Large intestine (tissue), 3 donors: ENCODE data around the gene PDGFA. TPM values are rescaled to one million over a fixed set of nuclear protein-coding genes. Genes with fewer than 3 reads are reported as not detected.
A peak's percentile ranks its signal among the peaks of the same experiment; 100 is the strongest.

ENCODE experiments used
- DNase-seq, 2 donors: peaks; one replicate each; pipeline versions ENCODE4 v3.0.0 to v3.0.0-alpha.2; 2013
- H3K27ac ChIP-seq: one replicate; pipeline ENCODE4 v1.5.1; 2013; ENCODE audit warnings: low read length
- H3K27me3 ChIP-seq: 2 replicates; pipeline ENCODE4 v1.6.1; 2013; ENCODE audit warnings: low read length; ENCODE audit not compliant: control insufficient read depth, insufficient read depth
- H3K36me3 ChIP-seq: 2 replicates; pipeline ENCODE4 v1.6.1; 2013; ENCODE audit warnings: low read length; ENCODE audit not compliant: control insufficient read depth, insufficient read depth
- H3K4me1 ChIP-seq: one replicate; pipeline ENCODE4 v1.6.1; 2013; ENCODE audit warnings: low read length; ENCODE audit not compliant: control insufficient read depth, insufficient read depth
- H3K4me3 ChIP-seq: one replicate; pipeline ENCODE4 v1.5.1; 2013; ENCODE audit warnings: low read length
- H3K9me3 ChIP-seq: one replicate; pipeline ENCODE4 v1.6.1; 2013; ENCODE audit warnings: mild to moderate bottlenecking, low read depth, low read length, moderate library complexity; ENCODE audit not compliant: control insufficient read depth
- WGBS: methylation state at CpG from one replicate; pipeline ENCODE4 v1.1.5; 2013; ENCODE audit warnings: low lambda C conversion rate; ENCODE audit not compliant: insufficient coverage; 5-methylcytosine and 5-hydroxymethylcytosine counted together
- polyA plus RNA-seq: library from polyadenylated mRNA; unstranded; fragments of 120-200 nt; gene quantifications from one replicate; pipeline ENCODE4 v1.2.1, GENCODE V29; 2013

PDGFA gene
- polyA plus RNA-seq, 1 donor: 104 TPM

- DNase-seq: no peak
- no peaks in the 10 kb centered on the region for H3K27me3 ChIP-seq
- peaks cover 6% of the 10 kb centered on the region for H3K36me3 ChIP-seq
- peaks cover 3% of the 10 kb centered on the region for H3K9me3 ChIP-seq
- peaks cover 13% of the 10 kb centered on the region for H3K4me1 ChIP-seq
- no peak overlapping the region for H3K27ac ChIP-seq
- no CpG with 5 or more reads among the region's 7 CpGs for WGBS
- no peak overlapping the region for H3K4me3 ChIP-seq
Observed at GRCh38 chr7:562374-562675, 42.7 kb upstream of the PDGFA start.

GRCh38 chr7:561631-562373 is 42.2 kb upstream of the PDGFA start:
- H3K4me1 ChIP-seq: peaks cover 13% of the 10 kb centered on the region
- peaks cover 8% of the 10 kb centered on the region for H3K9me3 ChIP-seq
- peaks cover 6% of the 10 kb centered on the region for H3K36me3 ChIP-seq
- DNase-seq: peak; percentile 37 to 56
- H3K27me3 ChIP-seq: no peaks in the 10 kb centered on the region
- H3K27ac ChIP-seq: no peak overlapping the region
- no peak overlapping the region for H3K4me3 ChIP-seq
- no CpG with 5 or more reads among the region's 44 CpGs for WGBS

GRCh38 chr7:560966-561630 is 41.5 kb upstream of the PDGFA start:
- WGBS: 67% methylated on average over 1 of the region's 21 CpGs
- Histone ChIP-seq H3K4me1 (peaks cover 13% of the 10 kb centered on the region), H3K9me3 (peaks cover 9% of the 10 kb centered on the region), H3K27ac (no peak overlapping the region), H3K4me3 (no peak overlapping the region), H3K36me3 (peaks cover 6% of the 10 kb centered on the region), H3K27me3 (no peaks in the 10 kb centered on the region)
- DNase-seq: no peak

- H3K27ac ChIP-seq: no peak overlapping the region
- peaks cover 13% of the 10 kb centered on the region for H3K4me1 ChIP-seq
- DNase-seq: no peak
- H3K9me3 ChIP-seq: peaks cover 11% of the 10 kb centered on the region
- no CpG with 5 or more reads among the region's 21 CpGs for WGBS
- peaks cover 7% of the 10 kb centered on the region for H3K36me3 ChIP-seq
- no peaks in the 10 kb centered on the region for H3K27me3 ChIP-seq
- no peak overlapping the region for H3K4me3 ChIP-seq
Observed at GRCh38 chr7:559396-559705, 39.7 kb upstream of the PDGFA start.

- DNase-seq: no peak
- Histone ChIP-seq H3K9me3 (peaks cover 11% of the 10 kb centered on the region), H3K4me3 (no peak overlapping the region), H3K4me1 (peaks cover 29% of the 10 kb centered on the region), H3K27me3 (no peaks in the 10 kb centered on the region), H3K36me3 (peaks cover 7% of the 10 kb centered on the region), H3K27ac (no peak overlapping the region)
- no CpG with 5 or more reads among the region's 12 CpGs for WGBS
Observed at GRCh38 chr7:557558-557881, 37.9 kb upstream of the PDGFA start.

GRCh38 chr7:556837-557557 is 37.4 kb upstream of the PDGFA start:
- H3K27ac ChIP-seq: no peak overlapping the region
- peaks cover 7% of the 10 kb centered on the region for H3K36me3 ChIP-seq
- no peak overlapping the region for H3K4me3 ChIP-seq
- H3K9me3 ChIP-seq: peaks cover 11% of the 10 kb centered on the region
- no peak for DNase-seq
- WGBS: no CpG with 5 or more reads among the region's 32 CpGs
- H3K27me3 ChIP-seq: no peaks in the 10 kb centered on the region
- peaks cover 31% of the 10 kb centered on the region for H3K4me1 ChIP-seq

- peaks cover 11% of the 10 kb centered on the region for H3K9me3 ChIP-seq
- H3K36me3 ChIP-seq: peaks cover 7% of the 10 kb centered on the region
- H3K4me1 ChIP-seq: peaks cover 24% of the 10 kb centered on the region
- WGBS: no CpG with 5 or more reads among the region's 30 CpGs
- no peaks in the 10 kb centered on the region for H3K27me3 ChIP-seq
- H3K4me3 ChIP-seq: no peak overlapping the region
- H3K27ac ChIP-seq: no peak overlapping the region
- DNase-seq: no peak
Observed at GRCh38 chr7:556291-556826, 36.7 kb upstream of the PDGFA start.

GRCh38 chr7:555551-556160 is 36.0 kb upstream of the PDGFA start:
- Histone ChIP-seq H3K27ac (no peak overlapping the region), H3K9me3 (peaks cover 15% of the 10 kb centered on the region), H3K4me1 (peaks cover 18% of the 10 kb centered on the region), H3K36me3 (peaks cover 10% of the 10 kb centered on the region), H3K4me3 (no peak overlapping the region), H3K27me3 (no peaks in the 10 kb centered on the region)
- no CpG with 5 or more reads among the region's 18 CpGs for WGBS
- no peak for DNase-seq

- Histone ChIP-seq H3K9me3 (peaks cover 20% of the 10 kb centered on the region), H3K27ac (peak overlapping the region; percentile 55), H3K4me3 (peak overlapping the region; percentile 5), H3K36me3 (peaks cover 14% of the 10 kb centered on the region), H3K27me3 (no peaks in the 10 kb centered on the region), H3K4me1 (peaks cover 31% of the 10 kb centered on the region)
- DNase-seq: peak; percentile 37 to 75
- WGBS: no CpG with 5 or more reads among the region's 18 CpGs
Observed at GRCh38 chr7:553636-554111, 34.0 kb upstream of the PDGFA start.
